ENCODE data around the gene RPL10A. TPM values are rescaled to one million over a fixed set of nuclear protein-coding genes. Genes with fewer than 3 reads are reported as not detected.

RPL10A gene
- total RNA-seq, 1 donor from 2014 or later = 1,717 TPM

DNA sequence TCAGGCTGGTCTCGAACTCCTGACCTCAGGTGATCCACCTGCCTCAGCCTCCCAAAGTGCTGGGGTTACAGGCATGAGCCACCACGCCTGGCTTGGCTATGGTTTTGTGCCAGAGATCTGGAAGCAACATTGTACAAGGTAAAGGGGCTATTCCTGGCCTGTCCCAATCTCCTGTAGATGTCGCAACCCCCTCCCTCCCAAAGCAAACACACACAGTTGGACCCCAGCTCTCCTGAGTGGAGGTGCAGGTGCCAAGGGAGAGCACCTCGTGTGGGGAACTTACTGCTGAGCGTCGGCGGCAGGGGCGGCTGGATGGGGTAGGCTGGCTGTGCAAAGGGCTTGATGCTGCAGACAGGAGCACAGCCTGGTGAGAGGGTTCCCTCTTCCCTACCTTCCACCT, 8.8 kb downstream of the RPL10A start:
- DNase-seq (ENCODE audit: low read depth, low spot score) = no peak
- Mint-ChIP-seq H3K4me3 (no peak overlapping the region), H3K9me3 (no peaks in the 10 kb centered on the region), H3K4me1 (peaks cover 32% of the 10 kb centered on the region), H3K36me3 (ENCODE audit: low read depth) (peaks cover 5% of the 10 kb centered on the region), H3K27ac (ENCODE audit: unreplicated experiment) (no peak overlapping the region), H3K27me3 (ENCODE audit: low read depth) (peaks cover 9% of the 10 kb centered on the region)
- no peak for TF ChIP-seq CTCF (conservative IDR thresholded peaks at IDR 0.05)

DNA sequence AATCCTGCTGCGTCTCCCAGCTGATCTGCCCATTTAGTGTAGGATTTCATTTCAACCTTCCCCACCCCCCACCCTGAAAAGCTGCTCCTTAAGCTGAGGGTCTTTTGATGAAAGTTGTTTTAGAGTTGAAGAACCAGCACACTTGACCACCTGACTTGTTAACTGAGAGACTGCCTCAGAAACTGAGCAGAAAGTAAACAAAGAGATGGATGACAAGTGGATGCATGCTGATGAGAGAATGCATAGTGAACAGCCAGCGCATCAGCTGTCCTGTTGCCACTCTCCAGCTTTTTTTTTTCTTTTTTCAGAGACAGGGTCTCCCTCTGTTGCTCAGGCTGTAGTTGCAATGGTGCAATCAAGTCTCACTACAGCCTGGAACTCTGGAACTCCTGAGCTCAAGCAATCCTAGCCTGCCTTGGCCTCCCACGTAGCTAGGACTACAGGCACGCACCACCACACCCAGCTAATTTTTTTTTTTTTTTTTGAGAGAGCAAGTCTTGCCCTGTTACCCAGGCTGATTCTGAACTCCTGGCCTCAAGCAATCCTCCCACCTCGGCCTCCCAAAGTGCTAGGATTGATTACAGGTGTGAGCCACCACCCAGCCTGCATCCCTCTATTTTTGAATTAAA, 9.5 kb downstream of the RPL10A start:
- no peak overlapping the region for H3K27ac Mint-ChIP-seq (ENCODE audit: unreplicated experiment)
- peak overlapping the region; percentile 73 for H3K4me3 Mint-ChIP-seq
- no peak for TF ChIP-seq CTCF (conservative IDR thresholded peaks at IDR 0.05)

DNA sequence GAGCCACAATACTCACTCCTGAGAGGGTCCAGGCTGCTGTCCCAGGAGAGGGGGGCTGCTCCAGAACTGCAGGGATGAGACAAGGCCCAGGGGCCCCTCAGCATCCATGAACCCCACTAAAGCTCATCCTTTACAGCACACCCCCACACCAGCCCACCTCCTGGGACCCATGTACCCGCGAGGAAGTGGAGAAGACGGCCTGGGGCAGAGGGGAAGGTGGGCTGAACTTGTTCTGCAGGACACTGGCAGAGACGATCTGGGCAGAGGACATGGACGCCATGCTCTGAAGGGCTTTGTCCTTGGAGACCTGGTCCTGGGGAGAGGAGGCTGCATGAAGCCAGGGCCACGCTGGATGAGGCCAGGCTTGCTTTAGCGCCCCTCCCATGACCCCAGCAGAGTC, 10.1 kb downstream of the RPL10A start:
- Mint-ChIP-seq H3K4me3 (peak overlapping the region; percentile 23), H3K4me1 (peaks cover 26% of the 10 kb centered on the region), H3K27me3 (ENCODE audit: low read depth) (peaks cover 9% of the 10 kb centered on the region), H3K9me3 (no peaks in the 10 kb centered on the region), H3K27ac (ENCODE audit: unreplicated experiment) (no peak overlapping the region), H3K36me3 (ENCODE audit: low read depth) (no peaks in the 10 kb centered on the region)
- TF ChIP-seq CTCF (conservative IDR thresholded peaks at IDR 0.05) = no peak
- no peak for DNase-seq (ENCODE audit: low read depth, low spot score)

More for the DNA sequence above, 9.5 kb downstream of the RPL10A start:
- Mint-ChIP-seq H3K27me3 (ENCODE audit: low read depth) (peaks cover 9% of the 10 kb centered on the region), H3K36me3 (ENCODE audit: low read depth) (no peaks in the 10 kb centered on the region), H3K9me3 (no peaks in the 10 kb centered on the region), H3K4me1 (peaks cover 26% of the 10 kb centered on the region)
- no peak for DNase-seq (ENCODE audit: low read depth, low spot score)

GRCh38 chr6:35480176-35480575, 12.0 kb downstream of the RPL10A start:
- Mint-ChIP-seq H3K27me3 (ENCODE audit: low read depth) (peaks cover 6% of the 10 kb centered on the region), H3K27ac (ENCODE audit: unreplicated experiment) (no peak overlapping the region), H3K36me3 (ENCODE audit: low read depth) (no peaks in the 10 kb centered on the region), H3K4me3 (peak overlapping the region; percentile 9), H3K9me3 (no peaks in the 10 kb centered on the region), H3K4me1 (peaks cover 26% of the 10 kb centered on the region)
- TF ChIP-seq CTCF (conservative IDR thresholded peaks at IDR 0.05) = no peak
- DNase-seq (ENCODE audit: low read depth, low spot score) = no peak

DNA sequence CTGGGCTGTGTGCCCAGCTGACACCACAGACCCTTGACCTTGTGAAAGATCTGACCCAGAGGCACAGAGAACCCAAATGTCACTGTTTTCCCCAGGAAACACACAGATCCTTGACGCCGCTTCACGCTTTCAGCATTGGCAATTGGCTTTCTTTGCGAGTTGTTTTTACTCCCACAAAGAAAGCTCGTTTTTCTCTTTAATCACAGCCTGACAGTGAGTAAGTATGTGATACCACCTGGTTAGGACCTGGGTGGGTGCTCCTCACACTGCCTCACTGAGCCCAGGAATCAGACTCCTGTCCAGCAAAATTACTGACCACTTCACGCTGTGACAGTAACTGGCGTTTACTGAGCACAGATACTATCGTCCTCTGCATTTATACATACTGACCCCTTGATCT, 13.0 kb downstream of the RPL10A start:
- no peak for DNase-seq (ENCODE audit: low read depth, low spot score)
- H3K4me1 Mint-ChIP-seq = peaks cover 26% of the 10 kb centered on the region
- H3K27me3 Mint-ChIP-seq (ENCODE audit: low read depth) = no peaks in the 10 kb centered on the region
- TF ChIP-seq CTCF (conservative IDR thresholded peaks at IDR 0.05) = no peak
- H3K36me3 Mint-ChIP-seq (ENCODE audit: low read depth) = no peaks in the 10 kb centered on the region
- peak overlapping the region; percentile 3 for H3K4me3 Mint-ChIP-seq
- no peaks in the 10 kb centered on the region for H3K9me3 Mint-ChIP-seq
- no peak overlapping the region for H3K27ac Mint-ChIP-seq (ENCODE audit: unreplicated experiment)

Data from neural crest cell (in vitro differentiated cells).